Measurements from ENCODE around the gene ARHGAP42.

DNA sequence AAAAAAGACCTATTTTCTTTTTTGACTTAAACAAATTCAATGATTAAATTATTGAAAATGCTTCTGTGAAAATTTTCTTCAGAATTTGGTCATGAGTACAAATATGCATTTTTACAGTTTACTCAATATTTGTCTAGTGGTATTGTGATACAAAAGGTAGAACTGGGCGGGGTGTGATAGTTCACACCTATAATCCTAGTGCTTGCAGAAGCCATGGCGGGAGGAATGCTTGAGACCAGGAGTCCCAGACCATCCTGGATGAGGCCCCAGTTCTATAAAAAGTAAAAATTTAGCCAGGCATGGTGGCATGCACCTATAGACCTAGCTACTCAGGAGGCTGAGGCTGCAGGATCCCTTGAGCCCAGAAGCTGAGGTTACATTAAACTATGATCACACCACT is 90.6 kb downstream of the ARHGAP42 start:
- TF ChIP-seq, protein P1, sequence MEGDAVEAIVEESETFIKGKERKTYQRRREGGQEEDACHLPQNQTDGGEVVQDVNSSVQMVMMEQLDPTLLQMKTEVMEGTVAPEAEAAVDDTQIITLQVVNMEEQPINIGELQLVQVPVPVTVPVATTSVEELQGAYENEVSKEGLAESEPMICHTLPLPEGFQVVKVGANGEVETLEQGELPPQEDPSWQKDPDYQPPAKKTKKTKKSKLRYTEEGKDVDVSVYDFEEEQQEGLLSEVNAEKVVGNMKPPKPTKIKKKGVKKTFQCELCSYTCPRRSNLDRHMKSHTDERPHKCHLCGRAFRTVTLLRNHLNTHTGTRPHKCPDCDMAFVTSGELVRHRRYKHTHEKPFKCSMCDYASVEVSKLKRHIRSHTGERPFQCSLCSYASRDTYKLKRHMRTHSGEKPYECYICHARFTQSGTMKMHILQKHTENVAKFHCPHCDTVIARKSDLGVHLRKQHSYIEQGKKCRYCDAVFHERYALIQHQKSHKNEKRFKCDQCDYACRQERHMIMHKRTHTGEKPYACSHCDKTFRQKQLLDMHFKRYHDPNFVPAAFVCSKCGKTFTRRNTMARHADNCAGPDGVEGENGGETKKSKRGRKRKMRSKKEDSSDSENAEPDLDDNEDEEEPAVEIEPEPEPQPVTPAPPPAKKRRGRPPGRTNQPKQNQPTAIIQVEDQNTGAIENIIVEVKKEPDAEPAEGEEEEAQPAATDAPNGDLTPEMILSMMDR (IDR thresholded peaks at IDR 0.05), result no peak
- TF ChIP-seq POLR2A (IDR thresholded peaks at IDR 0.05), result no peak
